GM18909 (cell line): Measurements from ENCODE around the gene ZFPM1.

Experiments
- ATAC-seq: cut with Tn5 transposase; IDR thresholded peaks from one replicate; pipeline ENCODE4 v1.9.1; 2021; ENCODE audit warnings: mild to moderate bottlenecking; ENCODE audit not compliant: unreplicated experiment, poor library complexity

ZFPM1 gene

DNA sequence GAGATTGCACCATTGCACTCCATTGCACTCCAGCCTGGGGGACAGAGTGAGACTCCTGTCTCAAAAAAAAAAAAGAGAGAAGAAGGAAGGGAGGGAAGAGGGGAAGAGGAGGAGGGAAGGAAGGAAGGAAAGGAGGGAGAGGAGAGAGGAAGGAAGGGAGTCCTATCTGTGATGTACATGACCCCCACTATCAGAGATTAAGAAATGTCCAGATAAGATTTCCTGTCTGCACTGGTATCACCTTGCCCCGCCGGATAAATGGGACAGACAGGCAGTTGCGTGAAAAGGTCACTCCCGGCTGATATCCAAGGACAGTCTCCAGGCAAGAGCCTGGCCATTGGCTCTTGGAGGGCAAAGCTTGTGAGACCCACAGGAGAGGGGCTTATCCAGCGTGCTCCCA lies 5.2 kb upstream of the ZFPM1 start:
- no peak for ATAC-seq

DNA sequence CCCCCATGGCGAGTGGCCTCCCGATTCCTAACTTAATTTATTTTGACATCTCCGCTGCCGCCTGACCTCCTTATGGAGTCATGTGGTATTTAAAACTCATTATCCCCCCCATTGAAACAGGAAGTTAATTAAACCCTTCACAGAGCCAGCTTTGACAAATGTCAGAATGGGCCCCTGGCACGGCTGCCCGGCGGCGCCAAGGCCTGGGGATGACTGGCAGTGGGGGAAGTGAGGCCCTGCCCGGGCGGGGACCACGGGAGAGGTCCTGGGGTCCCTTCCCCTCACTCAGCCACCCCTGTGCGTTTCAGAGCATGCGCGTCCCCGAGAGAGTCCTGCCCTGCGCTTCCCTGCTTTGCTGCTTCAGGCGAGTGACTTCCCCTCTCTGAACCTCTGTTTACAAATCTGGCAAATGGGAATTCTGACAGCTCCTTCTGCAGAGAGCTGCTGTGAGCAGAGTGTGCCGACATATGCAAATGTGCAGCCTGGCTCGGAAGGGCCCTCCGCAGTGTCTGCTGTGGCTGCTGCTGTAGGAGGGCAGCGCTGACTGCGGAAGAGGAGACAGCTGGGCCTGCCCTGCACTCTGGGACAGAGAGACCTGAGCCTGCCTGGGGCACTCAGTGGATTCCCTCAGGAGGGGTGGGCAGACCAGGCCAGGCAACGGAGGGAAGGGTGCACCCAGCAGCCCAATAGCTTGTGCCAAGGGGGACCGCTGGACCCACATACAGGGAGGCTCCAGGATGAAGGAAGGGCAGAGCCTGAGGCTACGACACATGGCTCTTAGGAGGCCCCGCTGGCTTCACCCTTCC lies 4.4 kb upstream of the ZFPM1 start:
- no peak for ATAC-seq

DNA sequence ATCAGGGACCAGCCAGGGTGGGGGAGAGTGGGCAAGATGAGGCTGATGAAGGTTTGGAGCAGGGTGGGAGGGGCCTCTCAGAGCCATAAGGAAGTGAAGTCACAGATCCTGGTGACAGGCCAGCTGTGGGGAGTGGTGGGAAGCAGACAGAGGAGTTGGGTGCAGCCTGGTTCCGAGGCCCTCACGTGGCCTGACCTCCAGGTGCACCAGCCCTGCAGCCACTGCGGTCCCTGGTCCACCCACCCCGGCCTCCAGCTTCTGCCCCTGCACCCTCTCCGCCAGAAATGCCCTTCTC lies 3.9 kb upstream of the ZFPM1 start:
- ATAC-seq, result no peak

GRCh38 chr16:88451586-88452481 lies 1.2 kb upstream of the ZFPM1 start:
- ATAC-seq, result no peak

DNA sequence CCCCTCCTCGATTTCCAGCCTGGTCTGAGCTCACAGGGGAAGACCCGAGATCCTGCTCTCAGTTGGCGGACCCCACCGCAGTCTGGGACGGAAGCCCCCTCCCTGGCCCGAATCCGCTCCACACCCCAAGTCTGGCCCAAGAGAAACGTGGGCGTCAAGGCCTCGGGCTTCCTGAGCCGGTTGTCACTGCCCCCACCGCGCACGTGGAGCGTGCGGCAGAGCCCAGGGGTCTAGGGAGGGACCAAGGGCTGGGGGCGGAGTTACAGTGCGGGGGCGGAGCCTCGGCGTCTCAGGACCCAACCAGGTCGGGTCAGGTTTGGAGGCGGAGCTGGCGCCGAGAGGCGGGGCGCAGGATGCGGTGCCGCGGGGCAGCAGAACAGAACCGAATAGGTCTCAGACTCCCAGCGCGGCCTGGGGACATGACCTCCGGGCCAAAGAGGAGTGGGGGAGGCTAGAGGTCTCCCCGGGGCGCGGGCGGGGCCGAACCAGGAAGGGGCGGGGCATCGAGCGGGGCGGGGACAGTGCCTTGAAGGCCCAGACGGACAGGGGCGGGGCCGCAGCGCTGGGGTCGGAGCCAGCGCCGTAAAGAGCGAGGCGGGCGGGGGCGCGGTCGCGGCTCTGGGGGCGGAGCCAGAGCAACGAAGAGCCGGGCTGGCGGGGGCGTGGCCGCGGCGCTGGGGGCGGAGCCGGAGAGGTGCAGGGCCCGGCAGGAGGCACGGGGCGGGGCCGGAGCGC lies 431 bp upstream of the ZFPM1 start:
- ATAC-seq, result peak; percentile 55

- no peak for ATAC-seq
Measured at GRCh38 chr16:88453611-88454522, 787 bp downstream of the ZFPM1 start.

DNA sequence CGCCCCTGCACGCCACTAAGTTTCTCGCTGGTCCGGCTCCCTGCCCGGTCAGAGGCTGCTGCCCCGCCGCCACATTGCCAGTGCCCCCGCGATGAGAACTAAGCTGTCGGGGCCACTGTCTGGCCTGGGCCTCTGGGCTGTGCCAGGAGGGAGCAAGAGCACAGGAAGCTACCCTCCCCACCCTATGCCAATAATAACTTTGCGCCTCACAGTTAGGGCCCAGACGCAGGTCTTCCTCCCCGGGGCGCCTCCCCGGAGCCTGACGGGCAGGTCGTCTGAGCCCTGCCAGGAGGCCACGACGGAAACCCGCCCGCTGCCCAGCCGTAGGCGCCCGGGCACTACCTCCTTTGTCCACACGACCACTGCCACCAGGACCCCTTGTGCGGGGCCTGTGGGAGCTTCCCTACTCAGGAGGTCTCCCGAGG lies 1.5 kb downstream of the ZFPM1 start:
- no peak for ATAC-seq

GRCh38 chr16:88455610-88456355 lies 2.7 kb downstream of the ZFPM1 start:
- peak; percentile 24 for ATAC-seq

DNA sequence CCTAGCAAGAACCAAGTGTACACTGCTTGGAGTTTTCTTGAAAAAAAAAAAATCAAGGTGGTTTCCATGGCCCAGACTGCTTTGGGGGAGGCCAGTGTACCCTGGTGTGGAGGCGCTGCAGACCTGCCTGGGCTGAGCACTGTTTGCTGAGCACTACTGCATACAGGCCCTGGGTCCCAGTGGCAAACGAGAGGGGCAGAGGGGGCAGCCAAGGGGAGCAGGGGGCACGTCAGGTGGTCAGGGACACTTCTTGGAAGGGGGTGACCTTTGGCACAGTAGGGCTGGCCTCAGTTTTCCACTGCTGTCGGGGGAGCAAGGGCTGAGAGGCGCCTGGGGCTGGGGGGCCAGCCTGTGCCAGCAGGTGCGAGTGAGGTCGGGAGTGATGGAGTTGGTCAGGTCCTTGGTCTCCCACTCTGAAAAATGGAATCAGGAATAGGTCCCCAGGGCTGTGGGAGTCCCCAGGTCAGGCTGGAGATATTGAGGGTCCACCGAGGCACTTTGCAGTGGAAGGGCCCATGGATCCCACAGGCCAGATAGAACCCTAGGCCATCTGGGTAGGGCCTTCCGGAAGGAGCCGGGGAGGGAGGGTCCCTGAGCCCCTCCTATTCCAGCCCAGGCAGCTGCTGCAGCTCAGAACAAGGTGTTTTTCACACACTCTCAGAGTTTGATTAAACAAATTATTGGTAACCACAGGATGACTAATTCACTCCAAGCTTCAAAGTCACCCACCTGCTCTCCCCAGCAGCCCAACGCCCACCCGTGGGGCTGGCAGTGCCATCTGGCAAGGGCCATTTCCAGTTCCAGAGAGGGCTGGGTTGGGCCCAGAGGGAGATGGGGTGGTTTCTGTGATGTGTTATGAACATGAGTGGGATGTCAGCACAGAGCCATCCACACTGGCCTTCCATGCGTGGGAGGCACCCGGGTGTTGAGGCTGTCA lies 3.5 kb downstream of the ZFPM1 start:
- no peak for ATAC-seq

- ATAC-seq, result no peak
Measured at GRCh38 chr16:88458039-88458772, 5.1 kb downstream of the ZFPM1 start.

DNA sequence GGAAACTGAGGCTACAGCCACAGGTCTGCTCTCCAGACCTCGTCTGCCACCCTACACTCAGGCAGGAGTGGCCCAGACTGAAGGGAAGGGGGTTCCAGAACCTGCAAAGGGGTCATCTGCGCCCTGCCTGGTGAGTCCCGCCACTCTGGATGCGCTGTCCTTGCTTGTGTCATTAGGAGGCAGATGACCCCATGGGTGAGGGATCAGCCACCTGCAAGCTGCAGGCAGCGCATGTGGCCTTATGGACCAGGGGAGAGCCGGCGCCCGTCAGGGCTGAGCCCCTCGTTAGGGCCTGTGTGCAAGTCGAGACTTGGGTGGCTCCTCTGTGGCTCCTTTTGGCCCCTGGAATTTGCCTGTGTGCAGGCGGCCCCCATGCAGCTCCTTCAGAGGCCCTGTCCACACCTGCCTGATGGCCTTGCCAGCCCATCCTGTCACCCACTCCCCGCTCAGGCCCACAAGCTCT lies 5.7 kb downstream of the ZFPM1 start:
- ATAC-seq, result no peak

DNA sequence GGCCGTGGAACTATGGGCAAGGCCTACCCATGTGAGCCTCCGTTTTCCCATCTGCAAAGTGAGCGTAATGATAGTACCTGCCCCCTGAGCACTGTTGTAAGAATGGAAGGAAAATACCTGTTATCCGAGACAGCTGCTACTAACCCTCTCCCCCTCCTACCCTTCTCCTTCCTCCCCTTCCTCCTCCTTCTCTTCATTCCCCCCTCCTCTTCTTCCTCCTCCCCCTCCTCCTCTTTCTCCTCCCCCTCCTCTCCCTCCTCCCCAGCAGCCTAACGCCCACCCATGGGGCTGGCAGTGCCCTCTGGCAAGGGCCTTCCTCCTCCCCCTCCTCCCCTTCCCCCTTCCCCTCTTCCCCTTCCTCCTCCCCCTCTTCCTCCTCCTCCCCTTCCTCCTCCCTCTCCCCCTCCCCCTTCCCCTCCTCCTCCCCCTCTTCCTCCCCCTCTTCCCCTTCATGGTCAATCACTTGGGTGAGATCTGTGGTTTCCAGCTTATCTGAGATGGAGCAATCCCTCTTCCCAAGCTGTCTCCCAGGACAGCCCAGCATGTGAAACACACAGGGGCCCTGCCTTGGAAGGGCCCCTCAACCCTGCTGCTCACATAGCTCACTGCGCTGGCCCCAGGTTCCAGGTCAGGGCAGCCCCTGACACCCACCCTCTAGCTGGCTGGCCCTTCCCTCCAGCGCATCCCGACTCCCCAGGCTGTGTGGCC lies 6.4 kb downstream of the ZFPM1 start:
- ATAC-seq, result no peak

DNA sequence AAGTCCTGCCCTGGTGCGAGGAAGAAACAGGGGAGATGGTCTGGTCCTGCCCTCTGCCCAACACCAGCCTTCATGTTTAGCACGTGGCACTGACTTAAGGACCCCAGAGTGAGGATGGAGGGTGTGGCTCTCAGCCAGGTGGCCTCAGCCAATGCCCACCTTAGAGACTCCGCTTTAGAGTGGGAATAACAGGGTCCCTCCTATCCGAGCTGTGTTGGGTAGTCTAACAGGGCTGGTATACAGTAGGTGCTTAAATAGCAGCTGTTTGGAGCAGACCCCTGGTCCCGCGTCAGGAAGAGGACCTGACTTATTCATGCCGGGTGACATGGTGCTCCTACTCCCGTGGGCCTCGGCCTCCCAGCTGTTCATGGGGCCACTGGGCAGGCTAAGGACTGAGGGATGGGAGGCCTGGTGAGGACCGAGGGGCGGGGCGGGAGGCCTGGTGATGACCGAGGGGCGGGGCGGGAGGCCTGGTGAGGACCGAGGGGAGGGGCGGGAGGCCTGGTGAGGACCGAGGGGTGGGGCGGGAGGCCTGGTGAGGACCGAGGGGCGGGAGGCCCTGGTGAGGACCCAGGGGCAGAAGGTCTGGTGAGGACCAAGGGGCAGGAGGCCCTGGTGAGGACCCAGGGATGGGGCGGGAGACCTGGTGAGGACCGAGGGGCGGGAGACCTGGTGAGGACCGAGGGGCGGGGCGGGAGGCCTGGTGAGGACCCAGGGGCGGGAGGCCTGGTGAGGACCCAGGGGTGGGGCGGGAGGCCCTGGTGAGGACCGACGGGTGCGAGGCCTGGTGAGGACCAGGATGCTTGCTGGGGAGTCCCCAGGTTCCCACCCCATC lies 7.6 kb downstream of the ZFPM1 start:
- no peak for ATAC-seq

DNA sequence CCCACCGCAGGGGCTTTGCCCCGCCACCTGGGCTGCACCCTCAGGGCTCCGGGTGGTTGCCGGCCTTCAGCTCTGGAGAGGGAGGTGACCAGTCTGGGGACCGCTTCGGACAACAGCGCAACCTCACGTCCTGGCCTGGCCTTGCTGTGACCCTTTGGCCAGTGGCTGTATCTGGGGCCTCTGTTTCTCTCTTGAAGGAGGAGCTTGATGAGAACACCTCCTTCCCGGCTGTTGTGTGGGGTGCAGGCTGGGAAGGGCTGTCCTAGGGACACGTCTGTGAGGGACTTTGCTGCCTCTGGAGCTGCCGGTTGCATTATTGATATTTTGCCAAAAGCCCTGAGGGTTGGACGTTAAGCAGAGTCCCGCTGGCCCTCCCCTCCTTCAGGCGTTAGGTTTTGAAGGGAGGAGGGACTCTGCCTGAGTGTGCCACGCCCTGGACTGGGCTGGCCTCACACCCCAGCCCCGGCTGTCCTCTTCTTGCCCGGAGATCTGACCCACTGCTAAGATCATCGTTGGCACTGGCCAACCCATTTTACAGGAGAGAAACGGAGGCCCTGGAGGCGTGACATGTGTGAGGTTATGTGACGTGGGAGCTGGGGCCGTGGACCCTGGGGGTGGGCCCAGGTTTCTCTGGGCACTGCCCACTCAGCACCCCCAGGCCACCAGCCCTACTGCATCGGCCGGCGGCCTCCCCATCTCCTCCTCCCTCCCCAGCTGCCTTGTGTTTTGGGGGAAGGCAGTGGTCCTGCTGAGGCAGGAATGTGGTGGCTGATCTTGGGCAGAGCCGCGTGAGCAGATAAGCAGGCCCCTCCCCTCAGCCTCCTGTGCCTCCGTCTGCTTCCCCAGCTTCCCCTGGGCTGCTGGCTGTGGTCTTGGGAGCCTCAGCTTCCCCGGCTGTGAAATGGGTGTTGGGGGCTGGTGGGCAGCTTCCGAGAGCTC lies 8.5 kb downstream of the ZFPM1 start:
- ATAC-seq, result no peak

DNA sequence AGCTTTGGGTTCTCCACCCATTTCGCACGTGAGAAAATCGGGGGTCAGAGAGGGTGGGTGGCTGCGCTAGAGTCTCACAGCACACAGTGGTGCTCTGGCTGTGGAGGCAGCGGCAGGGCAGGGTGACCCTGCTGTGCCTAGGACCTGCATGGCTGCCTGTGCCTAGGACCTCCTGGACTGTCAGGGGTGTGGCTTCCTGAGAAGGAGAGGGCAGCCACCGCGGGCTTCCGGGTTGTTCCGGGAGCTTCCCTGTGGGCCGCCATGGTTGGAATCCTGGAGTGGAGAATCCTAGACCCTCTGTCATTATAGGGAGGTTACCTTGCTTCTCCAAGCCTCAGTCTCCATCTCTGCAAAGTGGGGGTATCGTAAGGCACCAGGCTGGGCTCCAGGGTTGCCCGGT lies 9.3 kb downstream of the ZFPM1 start:
- no peak for ATAC-seq
